Right lung (tissue), 10 donors: ENCODE data around the gene RPRML. TPM values are rescaled to one million over a fixed set of nuclear protein-coding genes. Genes with fewer than 3 reads are reported as not detected.
"Not testable (repeated sequence)": the region's sequence is repeated elsewhere in the genome, so short reads cannot be mapped to it uniquely, and the experiment has no call there.

Experiments used
- DNase-seq, 2 donors: peaks; one replicate each; pipeline ENCODE4 v3.0.0-alpha.2; 2013
- long read RNA-seq, 8 donors: transcript quantifications; one replicate each; lab custom pipeline, GENCODE V29; 2026
- polyA plus RNA-seq, 5 donors: library from polyadenylated mRNA; unstranded; fragments of 120-200 nt; gene quantifications; one replicate each; pipeline versions ENCODE4 v1.2.1 to v1.2.3, GENCODE V29; 2013; ENCODE audit warnings: inconsistent platforms in 1 of 5, low replicate concordance in 1 of 5; ENCODE audit not compliant: insufficient read length in 5 of 5, insufficient read depth in 1 of 5

The RPRML gene
- polyA plus RNA-seq: not detected
- long read RNA-seq, donor 1: 0 reads
- long read RNA-seq, donor 2: 0 reads
- long read RNA-seq, donor 3: 0 reads
- long read RNA-seq, donor 4: 0 reads
- long read RNA-seq, donor 5: 0 reads
- long read RNA-seq, donor 6, partial matches to known transcripts: 0 of 1 reads
- long read RNA-seq, donor 6, other reads (novel, unspliced or antisense): 0 of 1 reads
- long read RNA-seq, donor 7: 0 reads
- long read RNA-seq, donor 8, partial matches to known transcripts: 0 of 1 reads
- long read RNA-seq, donor 8, other reads (novel, unspliced or antisense): 0 of 1 reads

DNA sequence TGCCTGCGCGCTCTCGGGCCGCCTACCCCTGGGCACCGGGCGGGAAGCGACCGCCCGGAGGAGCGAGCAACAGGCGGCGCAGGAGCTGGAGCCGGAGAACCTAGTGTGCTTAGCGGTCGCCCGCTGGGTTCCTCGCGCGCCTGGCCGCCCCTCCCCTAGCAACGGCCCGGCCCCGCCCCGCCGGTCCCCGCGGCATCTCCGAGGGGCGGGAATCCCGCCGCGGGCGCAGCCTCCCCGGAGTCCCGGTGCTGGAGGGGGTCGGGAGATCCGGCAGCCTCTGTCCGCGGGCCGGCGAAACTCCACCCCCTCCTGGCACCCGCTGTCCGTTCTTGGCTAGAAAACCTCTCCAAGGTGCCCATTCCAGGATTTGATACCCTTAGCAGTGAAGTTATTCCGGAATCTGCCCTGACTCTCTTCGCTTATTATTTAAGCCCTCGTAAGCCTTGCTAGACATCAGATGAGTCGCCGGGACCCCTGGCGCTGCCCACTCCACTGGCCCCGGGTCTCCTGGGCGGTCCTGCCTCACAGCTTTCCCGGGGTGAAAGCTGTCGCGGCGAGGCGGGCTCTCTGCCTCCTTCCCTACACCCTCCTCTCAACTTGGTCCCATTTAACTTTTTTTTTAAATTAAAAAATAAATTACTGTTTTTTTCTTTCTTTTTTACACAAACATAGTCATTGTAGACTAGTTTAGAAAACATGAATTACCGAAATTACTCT lies at the start of gene RPRML:
RPRML (minus strand) TSS at position 107 of the 717 bp plus-strand sequence. CDS start 246 bp downstream, outside the sequence.
- peak in 1 of 2 donors; percentile 19 for DNase-seq

DNA sequence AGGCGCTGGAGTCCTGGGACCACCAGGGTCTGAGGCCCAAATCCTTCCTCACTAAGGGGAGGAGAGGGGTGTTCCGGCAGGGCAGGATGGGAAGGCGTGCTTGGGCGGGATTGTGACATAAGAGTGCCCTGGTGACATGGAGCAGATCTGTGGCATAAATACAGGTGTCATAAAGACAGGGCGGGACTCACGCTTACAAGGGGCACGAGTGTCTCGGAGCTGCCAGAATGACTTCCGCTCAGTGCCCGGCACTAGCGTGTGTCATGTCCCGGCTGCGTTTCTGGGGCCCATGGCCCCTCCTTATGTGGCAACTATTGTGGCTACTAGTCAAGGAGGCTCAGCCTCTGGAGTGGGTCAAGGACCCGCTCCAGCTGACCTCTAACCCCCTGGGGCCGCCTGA lies 37.9 kb upstream of the RPRML start:
- DNase-seq: not testable (repeated sequence)

- no peak for DNase-seq
Observed at GRCh38 chr17:47013341-47013740, 34.3 kb upstream of the RPRML start.

DNA sequence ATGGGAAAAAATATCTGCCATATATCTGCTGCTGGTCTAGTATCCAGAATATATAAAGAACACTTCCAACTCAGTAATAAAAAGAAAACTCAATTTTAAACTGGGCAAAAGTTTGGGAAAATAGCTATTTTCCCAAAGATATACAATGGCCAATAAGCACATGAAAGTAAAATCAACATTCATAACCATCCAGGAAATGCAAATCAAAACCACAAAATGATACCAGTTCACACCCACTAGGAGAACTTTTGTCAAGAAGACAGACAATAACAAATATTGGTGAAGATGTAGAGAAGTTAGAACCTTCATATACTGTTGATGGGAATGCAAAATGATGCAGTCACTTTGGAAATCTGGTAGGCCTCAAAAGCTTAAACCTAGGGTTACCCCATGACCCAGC lies 33.4 kb upstream of the RPRML start:
- DNase-seq: no peak

DNA sequence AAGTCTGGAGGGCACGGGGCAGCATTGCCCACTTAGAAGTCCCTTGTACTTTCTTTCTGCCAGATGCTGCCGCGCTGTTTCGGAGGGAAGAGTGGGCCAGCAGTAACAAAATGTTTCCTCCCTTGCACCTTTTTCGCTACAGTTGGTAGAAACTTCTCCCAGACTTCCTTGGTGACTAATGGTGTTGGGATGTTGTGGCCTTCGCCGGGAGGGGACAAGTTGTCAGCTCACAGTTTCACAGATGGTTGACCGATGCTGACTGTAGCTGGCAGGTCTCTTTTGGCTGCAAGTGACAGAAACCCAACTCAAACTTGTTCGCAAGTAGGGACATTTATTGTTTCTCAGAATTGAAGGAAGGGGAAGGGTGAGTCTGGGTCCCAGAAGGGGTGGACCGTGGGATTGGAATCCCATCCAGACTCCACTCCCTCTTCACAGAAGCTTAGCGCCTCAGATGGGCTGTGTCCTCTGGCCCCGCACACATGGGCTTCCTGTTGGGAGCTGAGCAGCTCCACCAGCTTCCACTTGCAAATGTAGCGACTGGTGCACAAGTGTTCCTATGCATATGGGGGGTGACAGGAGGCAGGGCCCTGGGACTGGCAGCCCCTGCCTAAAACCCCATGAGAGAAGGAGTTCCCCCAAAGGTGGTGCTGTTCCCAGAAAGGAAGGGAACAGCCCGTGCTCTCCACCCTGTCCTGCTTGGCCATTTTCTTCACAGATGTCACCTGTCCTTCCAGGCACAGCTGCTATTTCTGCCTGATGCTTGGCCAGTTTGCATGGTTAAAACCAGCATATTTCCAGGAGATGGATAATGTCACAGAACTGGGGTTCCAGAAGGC lies 30.9 kb upstream of the RPRML start:
- DNase-seq: no peak

- no peak for DNase-seq
Observed at GRCh38 chr17:47004906-47005305, 25.9 kb upstream of the RPRML start.

GRCh38 chr17:47003864-47004263 lies 24.8 kb upstream of the RPRML start:
- DNase-seq: not testable (repeated sequence)

DNA sequence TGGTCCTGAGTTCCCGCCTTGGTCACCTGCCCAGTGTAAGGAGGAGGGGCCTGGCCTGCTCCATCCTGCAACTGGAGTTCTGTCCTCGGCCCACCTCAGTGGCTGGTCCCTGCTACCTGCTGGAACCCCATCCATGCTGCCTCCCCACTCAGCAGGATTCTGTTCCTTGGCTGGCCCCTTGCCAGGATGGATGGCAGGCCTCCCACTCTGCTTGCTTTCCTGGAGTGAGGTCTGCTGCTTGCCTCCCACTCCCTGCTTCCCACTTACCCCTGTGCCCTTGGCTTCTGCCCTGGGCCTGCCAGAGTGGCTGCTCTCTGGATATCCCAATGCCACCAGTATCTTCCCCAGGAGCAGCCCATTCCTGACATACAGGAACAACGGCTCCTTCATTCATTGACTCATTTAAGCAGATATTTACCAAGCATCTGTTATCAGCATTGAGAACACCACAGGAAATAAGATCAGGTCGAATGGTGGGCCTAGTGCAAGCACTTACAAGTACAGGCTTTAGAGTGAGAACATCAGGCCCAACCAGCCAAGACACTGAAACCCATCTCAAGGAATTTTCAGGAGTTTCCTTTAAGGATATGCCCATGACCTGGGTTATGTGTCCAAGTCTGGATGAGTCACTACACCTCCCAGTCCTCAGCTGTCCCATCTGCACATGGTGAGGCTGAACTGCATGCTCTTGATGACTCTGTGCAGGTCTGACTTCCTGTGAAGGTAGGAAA lies 17.0 kb upstream of the RPRML start:
- DNase-seq: no peak

DNA sequence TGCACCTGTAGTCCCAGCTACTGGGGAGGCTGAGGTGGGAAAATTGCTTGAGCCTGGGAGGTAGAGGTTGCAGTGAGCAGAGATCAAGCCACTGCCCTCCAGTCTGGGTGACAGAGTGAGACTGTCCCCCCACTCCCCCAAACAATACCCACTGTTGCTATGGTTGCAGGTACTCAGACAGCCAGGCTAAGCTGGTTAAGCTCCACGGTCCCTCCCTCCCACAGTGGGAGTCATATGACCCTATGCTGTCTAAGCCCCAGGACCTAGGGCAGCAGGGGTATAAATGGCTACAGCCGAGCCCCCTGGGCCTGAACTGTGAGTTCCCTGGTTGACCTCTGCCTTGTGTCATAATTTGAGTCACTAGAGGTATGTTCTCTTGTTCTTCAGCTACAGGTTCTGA lies 15.9 kb upstream of the RPRML start:
- DNase-seq: no peak

GRCh38 chr17:46991617-46992016 lies 12.6 kb upstream of the RPRML start:
- DNase-seq: no peak

- DNase-seq: no peak
Observed at GRCh38 chr17:46989637-46990431, 10.8 kb upstream of the RPRML start.

DNA sequence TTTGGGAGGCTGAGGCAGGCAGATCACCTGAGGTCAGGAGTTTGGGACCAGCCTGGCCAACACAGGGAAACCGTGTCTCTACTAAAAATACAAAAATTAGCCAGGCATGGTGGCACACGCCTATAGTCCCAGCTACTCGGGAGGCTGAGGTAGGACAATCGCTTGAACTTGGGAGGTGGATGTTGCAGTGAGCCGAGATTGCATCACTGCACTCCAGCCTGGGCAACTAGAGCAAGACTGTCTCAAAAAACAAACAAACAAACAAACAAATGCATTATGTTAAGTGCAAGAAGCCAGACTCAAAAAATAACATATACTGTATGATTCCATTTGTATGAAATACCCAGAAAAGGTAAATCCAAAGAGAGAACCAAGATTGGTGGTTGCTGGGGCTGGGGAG lies 8.9 kb upstream of the RPRML start:
- not testable (repeated sequence) for DNase-seq

DNA sequence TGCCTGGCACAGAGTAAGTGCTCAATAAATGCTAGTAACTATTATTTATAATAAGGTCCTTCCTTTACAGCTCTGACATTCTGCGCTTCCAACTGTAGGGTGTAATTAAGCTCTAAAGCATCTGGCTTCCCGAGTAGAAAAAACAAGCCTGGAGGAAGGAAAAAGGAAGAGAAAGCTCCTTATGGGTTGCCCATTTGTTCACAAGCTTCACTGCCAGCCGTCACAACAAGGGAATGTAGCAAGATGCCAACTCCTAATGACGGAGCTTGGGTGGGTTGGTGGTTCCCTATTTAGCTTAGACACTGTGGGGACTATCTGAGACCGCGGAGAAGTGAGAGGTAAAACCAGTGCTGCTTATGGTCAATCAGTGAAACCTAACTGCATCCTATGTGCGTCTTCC lies 7.3 kb upstream of the RPRML start:
- no peak for DNase-seq

DNA sequence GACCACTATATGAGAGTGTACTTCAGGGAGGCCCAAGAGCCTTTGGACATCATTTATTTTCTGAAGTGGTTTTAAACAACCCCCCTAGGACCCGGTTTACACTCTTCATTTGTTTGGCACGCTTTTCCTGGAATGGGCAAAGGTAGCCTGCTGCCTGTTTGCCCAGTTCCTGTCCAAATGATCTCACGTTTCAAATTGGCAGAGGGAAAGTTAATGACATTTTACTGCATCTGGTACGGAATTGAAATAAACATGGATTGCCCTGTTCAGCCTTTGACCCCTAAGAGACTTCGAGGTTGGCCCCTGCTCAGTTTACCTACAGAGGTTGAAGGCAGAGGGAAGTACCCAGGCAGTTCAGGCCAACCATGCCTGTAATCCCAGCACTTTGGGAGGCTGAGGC lies 5.8 kb upstream of the RPRML start:
- no peak for DNase-seq

GRCh38 chr17:46984341-46984740 lies 5.3 kb upstream of the RPRML start:
- no peak for DNase-seq

GRCh38 chr17:46983782-46984181 lies 4.7 kb upstream of the RPRML start:
- no peak for DNase-seq

DNA sequence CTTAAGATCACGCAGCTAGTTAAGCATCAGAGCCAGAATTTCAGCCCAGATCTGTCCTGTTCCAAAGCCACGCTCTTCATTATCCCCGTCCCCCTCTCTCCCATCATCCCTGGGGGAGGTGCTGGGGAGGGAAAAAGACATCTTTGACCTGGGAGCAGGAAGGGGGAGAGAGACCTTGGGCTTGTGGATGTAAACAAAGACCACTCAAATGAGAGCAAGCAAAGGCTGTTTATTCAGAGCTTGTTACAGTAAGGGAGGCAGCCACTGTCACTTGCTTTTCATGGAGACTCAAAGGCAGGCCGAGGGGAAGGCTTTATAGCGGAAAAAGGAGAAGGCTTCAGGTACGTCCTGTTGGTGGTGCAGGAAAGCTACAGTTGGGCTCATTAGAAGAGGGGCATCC lies 3.5 kb upstream of the RPRML start:
- DNase-seq: no peak

DNA sequence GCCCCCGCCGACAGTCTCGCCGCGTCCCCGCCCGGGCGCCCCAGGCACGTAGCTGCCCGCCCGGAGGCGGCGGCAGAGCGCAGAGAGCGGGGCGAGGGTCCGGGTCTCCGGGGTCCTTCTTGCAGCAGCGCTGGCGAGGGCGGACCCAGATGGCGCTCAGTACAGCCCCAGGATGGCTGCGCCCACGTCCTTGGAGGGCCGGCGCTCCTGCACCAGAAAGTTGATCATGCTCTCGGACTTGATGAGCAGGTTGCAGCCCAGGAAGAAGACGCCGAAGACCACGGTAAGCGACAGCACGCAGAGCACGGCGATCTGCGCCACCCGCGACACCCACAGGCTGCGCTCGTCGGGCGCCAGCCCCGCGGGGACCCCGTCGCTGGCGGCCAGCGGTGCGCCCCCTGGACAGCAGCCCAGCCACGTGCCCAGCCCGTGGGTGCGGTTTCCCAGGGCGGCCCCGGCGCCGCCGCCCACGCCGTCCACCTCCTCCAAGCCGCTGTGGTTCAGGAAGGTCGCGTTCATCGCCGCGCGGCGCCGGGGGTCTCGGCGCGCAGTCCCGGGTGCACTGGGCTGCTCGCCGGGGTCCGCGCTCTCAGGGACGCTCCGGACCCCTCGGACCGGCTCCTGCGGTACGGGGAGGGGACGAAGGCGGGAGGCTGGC lies 435 bp downstream of the RPRML start:
- no peak for DNase-seq

DNA sequence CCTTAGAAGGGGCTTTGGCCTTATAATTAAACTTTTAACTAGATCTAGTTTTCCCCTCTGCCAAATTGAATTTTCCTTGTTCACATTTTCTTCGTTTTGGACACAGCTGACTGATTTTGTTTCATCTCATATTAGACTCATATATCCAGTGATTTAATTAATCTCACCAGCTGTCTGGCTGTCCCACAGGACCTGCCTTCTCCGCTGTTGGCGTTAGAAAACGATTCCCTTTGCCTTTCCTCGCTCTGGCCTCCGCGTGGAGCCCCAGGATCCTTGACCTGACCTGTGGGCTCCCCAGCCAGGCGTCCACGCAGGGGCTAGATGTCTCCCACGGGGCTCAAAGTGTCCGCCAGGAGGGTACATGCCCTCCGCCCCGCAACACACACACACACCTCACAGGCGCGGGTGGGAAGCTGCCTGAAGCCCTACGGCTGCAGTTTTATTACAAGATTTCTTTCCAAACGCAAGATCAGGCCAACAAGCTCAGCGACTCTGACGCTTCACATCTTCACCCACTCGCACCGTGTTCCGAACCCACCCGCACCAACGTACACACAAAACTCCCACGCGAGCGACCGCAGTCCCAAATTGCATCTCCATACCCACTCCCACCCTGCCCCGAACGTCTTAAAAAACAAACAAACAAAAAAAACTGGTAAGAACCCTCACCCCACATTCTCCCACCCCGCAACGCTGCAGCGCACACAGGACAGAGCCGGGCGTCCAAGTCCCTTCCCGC lies 1.1 kb downstream of the RPRML start:
- no peak for DNase-seq

- no peak for DNase-seq
Observed at GRCh38 chr17:46977348-46977747, 1.7 kb downstream of the RPRML start.
